ENCODE data around the gene ZNF362. TPM values are rescaled to one million over a fixed set of nuclear protein-coding genes. Genes with fewer than 3 reads are reported as not detected.

ZNF362 gene
- polyA plus RNA-seq, 1 experiment, result 9.0 TPM

DNA sequence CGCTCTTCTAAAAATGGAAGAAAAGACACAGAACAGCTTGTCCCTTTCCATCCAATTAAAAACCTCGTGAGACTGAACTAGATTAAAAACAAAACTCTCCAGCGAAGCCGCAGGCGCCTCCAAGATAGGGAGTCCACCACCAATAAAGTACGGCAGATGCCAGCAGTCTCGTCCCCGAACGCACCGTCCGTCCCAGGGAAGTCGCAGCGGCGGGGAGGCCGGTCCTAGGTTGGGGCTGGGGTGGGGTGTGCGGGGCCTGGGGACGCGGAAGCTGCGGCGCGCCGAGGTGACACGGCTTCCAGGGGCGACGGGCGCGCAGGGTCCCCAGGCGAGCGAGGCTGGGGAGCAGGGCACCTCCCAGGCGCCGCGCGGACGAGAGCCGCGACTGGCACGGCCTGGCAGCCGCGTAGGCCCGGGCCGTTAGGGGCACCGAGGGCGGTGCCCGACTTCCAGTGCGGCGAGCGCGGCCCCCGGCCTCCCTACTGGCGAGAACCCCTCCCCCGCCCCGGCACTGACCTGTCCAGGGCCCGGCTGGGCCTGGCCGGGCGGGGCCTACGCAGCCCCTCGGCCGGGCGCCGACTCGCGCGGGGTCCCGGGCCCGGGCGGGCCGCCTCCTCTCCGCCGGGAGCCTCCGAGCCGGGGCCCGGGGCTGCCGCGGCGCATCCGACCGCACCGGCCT, 92.9 kb downstream of the ZNF362 start:
- Histone ChIP-seq H3K9me3 (ENCODE audit: control insufficient read depth, insufficient read depth, low read length) (no peaks in the 10 kb centered on the region), H3K27me3 (ENCODE audit: control insufficient read depth, insufficient read depth, low read length) (no peaks in the 10 kb centered on the region), H3K4me3 (ENCODE audit: low read depth, low read length) (peak overlapping the region; percentile 87), H3K27ac (ENCODE audit: low read depth, low read length) (peak overlapping the region; percentile 86)
- ChIA-PET POLR2A (interaction anchor here (0.6 to 2.2 kb wide), 15 partner anchors 11 to 1964 kb away, joined by 3 to 11 read pairs (median 5); partner anchors contain the start of gene A3GALT2), CTCF (interaction anchor here (0.6 to 2.6 kb wide), 2 partner anchors 53 to 209 kb away, joined by 3 to 10 read pairs; no protein-coding TSS in a partner anchor)
- no peak for DNase-seq (ENCODE audit: low read depth, low spot score)
- no peak for TF ChIP-seq CTCF (IDR thresholded peaks at IDR 0.05; ENCODE audit: low read depth, low read length)

DNA sequence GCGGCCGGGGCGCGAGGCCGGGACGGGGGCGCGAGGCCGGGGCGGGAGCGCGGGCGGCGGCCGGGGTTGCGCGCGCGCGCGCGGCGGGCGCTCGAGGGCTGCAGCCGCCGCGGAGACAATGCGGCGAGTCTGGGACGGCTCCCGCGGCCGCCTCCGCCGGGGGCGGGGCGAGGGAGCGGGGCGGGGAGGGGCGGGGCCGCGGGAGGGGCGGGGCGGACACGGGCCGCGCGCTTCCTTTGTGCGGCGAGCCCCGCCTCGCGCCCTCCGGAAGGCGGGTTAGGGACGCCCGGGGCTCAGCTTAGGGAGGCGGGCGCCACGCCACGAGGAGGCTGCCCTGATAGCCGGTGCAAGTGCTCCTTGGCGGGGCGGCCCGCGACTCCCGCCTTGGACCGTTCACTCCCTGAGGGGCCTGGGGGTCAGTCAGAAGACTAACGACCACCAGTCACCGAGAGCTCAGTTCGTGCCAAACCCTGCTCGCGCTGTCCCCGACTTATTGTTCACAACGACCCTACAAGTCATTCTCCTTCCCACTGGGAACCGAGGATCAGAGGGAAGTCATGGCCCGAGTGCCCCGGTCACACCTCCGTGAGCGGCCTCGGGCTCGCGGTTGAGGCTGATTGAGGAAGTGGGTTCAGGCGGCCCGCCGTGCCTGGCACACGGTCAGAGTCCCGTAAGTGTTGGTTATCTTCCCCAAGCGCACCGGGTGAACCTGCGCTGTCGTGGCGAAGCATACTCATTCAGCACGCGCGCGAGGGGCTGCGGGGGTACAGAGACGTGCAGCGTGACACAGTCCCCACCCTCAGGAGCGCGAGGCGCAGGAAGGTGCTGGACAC, 93.7 kb downstream of the ZNF362 start:
- POLR2A ChIA-PET, result interaction anchor here (0.6 to 2.2 kb wide), 15 partner anchors 11 to 1963 kb away, joined by 3 to 11 read pairs (median 5); partner anchors contain the start of gene A3GALT2
- TF ChIP-seq CTCF (IDR thresholded peaks at IDR 0.05; ENCODE audit: low read depth, low read length), result no peak
- Histone ChIP-seq H3K27ac (ENCODE audit: low read depth, low read length) (peak overlapping the region; percentile 57), H3K27me3 (ENCODE audit: control insufficient read depth, insufficient read depth, low read length) (no peaks in the 10 kb centered on the region), H3K9me3 (ENCODE audit: control insufficient read depth, insufficient read depth, low read length) (no peaks in the 10 kb centered on the region; the same call in 1 of the 2 replicates), H3K4me3 (ENCODE audit: low read depth, low read length) (peak overlapping the region; percentile 87)
- CTCF ChIA-PET, result interaction anchor here (0.6 to 2.6 kb wide), 6 partner anchors 12 to 210 kb away, joined by 3 to 10 read pairs (median 3); no protein-coding TSS in a partner anchor
- no peak for DNase-seq (ENCODE audit: low read depth, low spot score)

Small RNAs within 50 kb of the gene (small RNA-seq; reads per million reads assigned to genes)
- gene RN7SKP16 (ENCODE audit: insufficient read length, low read depth), result not detected

Other genes starting within 250 kb of the ZNF362 start
- 129 TPM in 2 replicates for gene AK2, start 219.6 kb upstream of the ZNF362 start, polyA plus RNA-seq (2011; rRNA removed)
- 7.0 and 7.8 TPM in 2 replicates for gene AZIN2, start 175.3 kb upstream of the ZNF362 start, polyA plus RNA-seq (2011; rRNA removed)
- 4.5 and 7.2 TPM in 2 replicates for gene TRIM62, start 74.4 kb upstream of the ZNF362 start, polyA plus RNA-seq (2011; rRNA removed)
- not detected in 2 replicates for gene A3GALT2, start 64.6 kb downstream of the ZNF362 start, polyA plus RNA-seq (2011; rRNA removed)
- gene PHC2, start 174.6 kb downstream of the ZNF362 start, polyA plus RNA-seq (2011; rRNA removed), result 47.1 and 78.6 TPM in 2 replicates
- gene ZSCAN20, start 216.2 kb downstream of the ZNF362 start, polyA plus RNA-seq (2011; rRNA removed), result 3.5 and 3.9 TPM in 2 replicates